Stimulated activated CD4-positive, alpha-beta T cell treated with anti-CD3 and anti-CD28 coated beads, Interleukin-1b, Interleukin-23, amount 100 ng/mL, for 1 hour (primary cell): Measurements from ENCODE around the gene KCNJ11.

Experiments
- DNase-seq, 2 donors: peaks; one replicate each; pipeline ENCODE4 v3.0.0-alpha.2; 2020; ENCODE audit warnings: low read depth in 2 of 2

Gene KCNJ11

GRCh38 chr11:17366495-17366894 is 22.0 kb downstream of the KCNJ11 start:
- no peak for DNase-seq

DNA sequence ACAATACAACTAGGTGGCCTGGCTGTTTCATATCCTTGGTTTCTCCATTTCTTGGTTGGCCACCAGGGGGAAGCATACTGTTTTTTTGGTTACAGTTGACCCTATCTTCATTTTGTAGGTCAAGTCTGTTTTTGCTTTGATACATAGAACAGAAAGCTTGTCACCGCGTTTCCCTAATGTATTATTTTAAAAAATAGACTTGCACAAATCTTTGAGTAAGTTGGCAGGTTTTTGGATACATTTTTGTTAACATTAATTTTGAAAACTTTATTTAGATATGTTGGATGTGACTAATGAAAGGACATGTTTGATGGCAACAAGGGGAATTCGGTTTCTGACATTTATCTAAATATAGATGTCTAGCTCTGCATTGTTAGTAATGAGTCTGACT is 33.9 kb downstream of the KCNJ11 start:
- peak in 1 of 2 donors; percentile 37 for DNase-seq

DNA sequence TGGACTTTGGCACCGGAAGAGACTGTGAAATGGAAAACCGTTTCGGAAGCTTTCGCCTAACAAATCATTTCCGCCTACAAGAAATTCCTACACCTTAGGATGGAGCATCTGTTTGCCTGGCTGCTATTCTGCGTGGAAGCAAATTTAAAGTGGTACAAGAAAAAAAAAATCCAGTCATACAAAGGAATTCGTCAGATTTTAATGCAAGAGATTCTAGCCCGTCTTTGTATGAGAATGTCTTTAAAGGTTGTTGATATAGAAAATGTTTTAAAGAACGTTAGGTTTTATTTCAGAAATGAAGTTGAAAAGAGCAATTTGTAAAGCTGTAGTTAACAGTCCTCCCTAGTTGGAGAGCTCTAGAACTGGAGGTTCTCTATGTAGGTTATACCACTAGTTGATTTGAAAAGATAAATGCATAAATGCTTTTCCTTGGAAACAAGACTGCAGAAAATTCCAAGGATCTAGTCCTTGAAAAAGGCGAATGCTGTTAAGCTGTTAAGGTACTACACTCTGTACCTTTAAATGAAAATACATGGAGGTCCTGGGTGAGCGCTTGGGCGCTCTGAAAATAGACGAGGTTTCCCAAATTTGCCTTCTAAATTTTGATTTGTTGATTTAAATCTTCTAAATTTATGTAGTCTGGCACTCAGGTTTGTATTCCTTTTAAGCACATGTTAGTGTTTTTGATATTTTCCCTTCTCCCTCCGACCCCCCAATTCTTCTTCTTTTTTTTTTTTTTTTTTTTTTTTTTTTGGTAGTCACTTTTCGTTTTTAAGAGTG is 34.4 kb downstream of the KCNJ11 start:
- no peak for DNase-seq

GRCh38 chr11:17352950-17353820 is 35.3 kb downstream of the KCNJ11 start:
- DNase-seq: peak in 1 of 2 donors; percentile 6

DNA sequence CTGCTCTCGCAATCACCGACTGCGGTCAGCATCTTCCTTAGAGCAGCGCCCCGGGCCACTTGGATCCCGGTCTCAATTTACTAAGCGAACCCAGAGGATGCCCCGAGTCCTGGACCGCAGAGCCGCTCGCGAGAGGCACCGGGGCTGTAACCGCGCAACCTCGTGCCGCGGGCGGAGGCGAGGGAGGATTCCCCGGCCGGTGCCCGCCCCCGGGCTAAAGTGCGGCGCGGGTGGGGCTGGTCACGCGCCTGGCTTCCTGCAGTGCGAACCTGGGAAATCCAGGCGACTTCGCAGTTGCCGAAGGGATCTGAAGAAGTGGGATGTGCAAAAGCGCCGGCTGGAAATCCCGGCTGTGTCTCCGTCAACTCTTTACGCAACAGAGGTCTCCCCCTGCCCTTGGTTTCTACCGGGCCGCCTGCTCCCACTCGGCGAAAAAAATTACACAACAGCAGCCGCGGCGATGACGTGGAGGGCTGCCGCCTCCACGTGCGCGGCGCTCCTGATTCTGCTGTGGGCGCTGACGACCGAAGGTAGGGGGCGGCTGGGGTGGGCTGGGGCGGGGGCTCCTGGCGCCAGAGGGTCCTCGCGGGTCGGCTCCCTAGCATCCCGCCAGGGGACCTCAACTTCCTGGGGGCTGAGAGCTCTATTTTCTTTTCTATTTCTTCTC is 36.8 kb downstream of the KCNJ11 start, which contains the start of gene NCR3LG1:
NCR3LG1 (plus strand) TSS at position 291 of the 667 bp plus-strand sequence; CDS start at position 461, 170 bp downstream.
- DNase-seq: peak in 1 of 2 donors; percentile 35

GRCh38 chr11:17351172-17351509 is 37.3 kb downstream of the KCNJ11 start:
- DNase-seq: no peak

- no peak for DNase-seq
Observed at GRCh38 chr11:17350455-17351171, 37.8 kb downstream of the KCNJ11 start.

- no peak for DNase-seq
Observed at GRCh38 chr11:17347676-17348075, 40.8 kb downstream of the KCNJ11 start.

DNA sequence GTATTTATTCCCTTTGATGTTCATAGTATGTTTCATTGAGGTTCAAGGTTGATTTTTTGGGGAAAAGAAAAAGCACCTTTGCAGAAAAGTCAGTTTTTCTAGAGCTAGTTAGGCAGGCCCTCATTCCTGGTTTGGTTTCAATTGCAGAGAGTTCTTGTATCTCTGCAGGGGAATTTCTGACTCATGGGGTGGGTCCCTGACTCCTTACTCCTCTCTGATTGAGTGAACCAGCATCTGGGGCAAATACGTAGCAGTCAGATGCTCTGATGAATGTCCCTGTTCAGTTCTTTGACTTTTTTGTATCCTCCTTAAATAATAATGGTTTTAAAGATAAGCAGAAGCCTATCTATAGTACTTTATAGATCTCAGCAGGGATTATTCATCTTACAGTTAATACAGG is 44.6 kb downstream of the KCNJ11 start:
- DNase-seq: no peak

GRCh38 chr11:17343257-17343656 is 45.2 kb downstream of the KCNJ11 start:
- DNase-seq: no peak
